AG04449 (cell line): ENCODE measurements around the gene METRN.

ENCODE experiments used
- CTCF ChIA-PET: fragments of 350-600 bp; formaldehyde crosslinking; extraction: SDS; loops from one replicate; lab custom pipeline; 2021; ENCODE audit warnings: antibody characterized with exemption; lab: Yijun Ruan, JAX
- POLR2A ChIA-PET: fragments of 400-600, 350-600 bp; formaldehyde crosslinking; extraction: SDS; loops from one replicate; lab custom pipeline; 2020; ENCODE audit warnings: antibody characterized with exemption, inconsistent platforms; lab: Yijun Ruan, JAX
- DNase-seq: peaks from one replicate; pipeline ENCODE4 v3.0.0-alpha.2; 2010; ENCODE audit warnings: low read depth, low spot score
- H3K4me3 ChIP-seq: 2 replicates; pipeline ENCODE4 v1.5.1; 2011; ENCODE audit warnings: low read depth, mild to moderate bottlenecking, control low read depth, low read length
- TF ChIP-seq, protein P1 (sequence below): IDR thresholded peaks from one replicate; pipeline ENCODE4 v1.5.1; 2011; ENCODE audit warnings: mild to moderate bottlenecking, moderate library complexity, low read length, control low read depth, inconsistent platforms; ENCODE audit not compliant: insufficient read depth; ENCODE audit errors: missing control alignments

Gene METRN

DNA sequence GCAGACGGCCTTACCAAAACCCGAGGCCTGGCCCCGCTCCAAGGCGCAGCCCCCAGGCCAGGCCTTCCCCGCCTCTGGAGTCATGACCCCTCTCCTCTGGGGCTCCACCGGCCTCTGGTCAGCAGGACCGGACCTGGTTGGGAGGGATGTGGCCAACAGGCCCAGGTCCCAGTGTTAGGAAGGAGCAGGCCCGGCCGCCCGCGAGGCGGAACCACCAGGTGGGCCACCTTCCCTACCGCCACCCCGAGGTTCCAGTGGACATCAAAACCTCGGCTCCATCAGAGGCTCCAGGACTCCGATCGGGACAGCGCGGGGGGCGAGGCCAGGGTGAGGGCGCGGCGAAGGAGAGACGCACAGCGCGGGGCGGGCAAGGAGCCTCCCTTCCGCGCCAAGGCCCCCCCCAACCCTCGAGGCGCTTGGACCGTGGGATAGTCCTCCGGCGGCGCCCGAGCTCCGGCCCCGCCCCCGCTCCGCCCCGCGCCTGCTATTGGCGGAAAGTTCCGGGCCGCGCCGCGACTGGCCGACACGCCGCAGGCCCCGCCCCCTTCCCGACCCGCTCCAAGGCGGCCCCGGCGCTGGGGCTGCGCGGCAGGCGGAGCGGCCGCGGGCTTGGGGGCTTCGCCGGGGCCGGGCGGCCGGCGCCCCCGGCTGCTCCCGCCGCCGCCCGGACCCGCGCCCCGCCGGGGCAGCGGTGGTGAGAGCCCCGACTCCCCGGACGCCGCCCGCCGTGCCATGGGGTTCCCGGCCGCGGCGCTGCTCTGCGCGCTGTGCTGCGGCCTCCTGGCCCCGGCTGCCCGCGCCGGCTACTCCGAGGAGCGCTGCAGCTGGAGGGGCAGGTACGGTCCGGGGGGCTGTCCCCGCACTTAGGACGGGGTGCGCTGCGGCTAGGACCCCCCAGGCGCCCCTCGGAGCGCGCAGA lies at the start of gene METRN:
TSS of gene METRN (plus strand) at position 561 of the 919 bp plus-strand sequence. CDS start at position 733, 172 bp downstream.
- H3K4me3 ChIP-seq: peak within 1 kb of the TSS; percentile 65
- CTCF ChIA-PET: interaction anchor here (0.5 to 10.1 kb wide), 11 partner anchors 7 to 385 kb away, joined by 3 to 210 read pairs (median 4); partner anchors contain the start of genes CCDC78, CHTF18, CIAO3 and HAGHL
- POLR2A ChIA-PET: interaction anchor here (1.0 kb wide), 2 partner anchors 9 to 70 kb away, joined by 3 to 4 read pairs; no protein-coding TSS in a partner anchor
- TF ChIP-seq, protein P1, sequence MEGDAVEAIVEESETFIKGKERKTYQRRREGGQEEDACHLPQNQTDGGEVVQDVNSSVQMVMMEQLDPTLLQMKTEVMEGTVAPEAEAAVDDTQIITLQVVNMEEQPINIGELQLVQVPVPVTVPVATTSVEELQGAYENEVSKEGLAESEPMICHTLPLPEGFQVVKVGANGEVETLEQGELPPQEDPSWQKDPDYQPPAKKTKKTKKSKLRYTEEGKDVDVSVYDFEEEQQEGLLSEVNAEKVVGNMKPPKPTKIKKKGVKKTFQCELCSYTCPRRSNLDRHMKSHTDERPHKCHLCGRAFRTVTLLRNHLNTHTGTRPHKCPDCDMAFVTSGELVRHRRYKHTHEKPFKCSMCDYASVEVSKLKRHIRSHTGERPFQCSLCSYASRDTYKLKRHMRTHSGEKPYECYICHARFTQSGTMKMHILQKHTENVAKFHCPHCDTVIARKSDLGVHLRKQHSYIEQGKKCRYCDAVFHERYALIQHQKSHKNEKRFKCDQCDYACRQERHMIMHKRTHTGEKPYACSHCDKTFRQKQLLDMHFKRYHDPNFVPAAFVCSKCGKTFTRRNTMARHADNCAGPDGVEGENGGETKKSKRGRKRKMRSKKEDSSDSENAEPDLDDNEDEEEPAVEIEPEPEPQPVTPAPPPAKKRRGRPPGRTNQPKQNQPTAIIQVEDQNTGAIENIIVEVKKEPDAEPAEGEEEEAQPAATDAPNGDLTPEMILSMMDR: no peak
- DNase-seq: no peak

DNA sequence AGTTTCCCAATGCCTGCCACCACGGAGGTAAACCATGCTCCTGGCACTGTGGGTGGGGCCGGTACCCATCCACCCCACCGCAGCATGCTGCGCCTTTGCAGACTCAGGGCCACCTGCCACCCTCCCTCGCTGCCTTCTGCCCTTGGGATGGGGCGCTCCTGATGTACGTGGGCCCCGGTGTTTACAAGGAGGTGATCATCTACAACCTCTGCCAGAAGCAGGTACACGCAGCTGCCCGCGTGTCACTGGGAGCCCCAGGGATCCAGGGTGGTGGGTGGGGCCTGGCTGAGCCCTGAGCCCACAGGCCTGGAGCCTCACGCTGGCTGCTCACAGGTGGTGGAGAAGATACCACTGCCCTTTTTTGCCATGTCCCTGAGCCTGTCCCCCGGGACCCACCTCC lies 48.3 kb upstream of the METRN start:
- ChIA-PET POLR2A (interaction anchor here (1.5 kb wide), 1 partner anchor 10 kb away, joined by 3 read pairs; no protein-coding TSS in a partner anchor), CTCF (interaction anchor here (1.2 to 2.7 kb wide), 5 partner anchors 15 to 98 kb away, joined by 3 to 13 read pairs (median 8); no protein-coding TSS in a partner anchor)
- TF ChIP-seq, protein P1: no peak
- no peak overlapping the region for H3K4me3 ChIP-seq
- DNase-seq: no peak

DNA sequence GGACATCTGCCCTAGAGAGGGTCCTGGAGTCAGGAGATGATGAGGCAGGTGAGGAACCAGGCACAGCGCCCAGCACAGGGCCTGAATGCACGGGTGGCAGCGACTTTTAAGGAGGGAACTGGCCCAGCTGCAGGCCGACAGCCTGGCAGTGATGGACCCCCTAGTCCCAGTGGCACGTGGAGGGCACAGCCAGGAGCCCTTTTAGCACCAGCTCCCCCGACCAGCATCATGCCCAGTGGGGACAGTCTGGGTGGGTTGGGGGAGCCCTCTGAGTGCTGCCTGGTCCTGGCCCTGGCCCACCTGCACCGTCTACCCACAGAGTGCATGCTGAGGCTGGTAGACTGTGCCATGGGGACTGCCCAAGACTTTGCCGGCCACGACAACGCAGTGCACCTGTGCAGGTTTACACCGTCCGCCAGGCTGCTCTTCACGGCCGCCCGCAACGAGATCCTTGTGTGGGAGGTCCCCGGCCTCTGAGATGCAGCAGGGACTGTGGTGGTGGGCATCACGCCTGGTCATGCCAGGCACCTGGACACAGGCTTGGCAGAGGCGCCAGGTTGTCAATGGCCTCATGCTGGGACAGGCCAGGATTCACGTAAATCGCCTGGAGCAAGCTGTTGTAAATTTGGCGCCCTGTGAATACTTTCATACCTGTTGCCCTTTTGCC lies 47.7 kb upstream of the METRN start:
- H3K4me3 ChIP-seq: no peak overlapping the region
- DNase-seq: no peak
- TF ChIP-seq, protein P1: no peak
- ChIA-PET POLR2A (interaction anchor here (1.0 to 1.5 kb wide), 2 partner anchors 9 to 41 kb away, joined by 3 to 4 read pairs; no protein-coding TSS in a partner anchor), CTCF (interaction anchor here (0.6 to 2.7 kb wide), 26 partner anchors 8 to 127 kb away, joined by 3 to 21 read pairs (median 4); partner anchors contain the start of genes CHTF18, RHBDL1, STUB1 and WDR90)

DNA sequence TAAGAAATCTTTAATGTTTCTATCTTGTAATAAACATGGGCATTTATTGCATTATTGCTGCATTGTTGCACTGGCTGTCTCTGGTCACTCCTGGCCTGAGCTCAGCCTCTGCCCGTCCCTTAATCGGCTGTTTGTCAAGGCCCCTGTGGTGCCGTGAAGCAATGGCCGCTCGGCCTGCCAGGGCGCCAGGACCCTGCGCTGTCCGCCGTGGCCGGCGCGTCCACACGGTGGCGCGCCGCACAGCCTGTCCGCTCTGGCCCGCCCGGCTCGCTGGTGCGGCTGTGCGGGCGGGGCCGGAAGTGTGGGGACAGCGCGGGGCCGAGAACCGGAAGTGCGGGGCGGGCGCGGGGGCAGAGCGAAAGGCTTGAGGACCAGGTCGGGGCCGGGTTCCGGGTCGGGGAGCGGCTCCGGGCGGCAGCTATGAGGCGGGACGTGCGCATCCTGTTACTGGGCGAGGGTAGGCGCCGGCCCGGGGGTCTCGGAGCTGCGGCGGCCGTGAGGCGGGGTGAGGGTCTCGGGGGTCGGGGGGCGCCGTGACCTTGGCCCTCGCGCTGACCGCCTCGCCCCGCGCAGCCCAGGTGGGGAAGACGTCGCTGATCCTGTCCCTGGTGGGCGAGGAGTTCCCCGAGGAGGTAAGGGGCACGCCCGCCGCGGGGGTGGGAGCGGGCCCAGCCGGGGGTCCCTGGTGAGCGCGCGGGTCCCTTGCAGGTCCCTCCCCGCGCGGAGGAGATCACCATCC lies 47.0 kb upstream of the METRN start, which contains the start of gene RHOT2:
TSS of gene RHOT2 (plus strand) at position 353 of the 739 bp plus-strand sequence. CDS start at position 421, 68 bp downstream.
- H3K4me3 ChIP-seq: peak within 1 kb of the TSS; percentile 85
- ChIA-PET CTCF (interaction anchor here (0.6 to 2.7 kb wide), 28 partner anchors 8 to 129 kb away, joined by 3 to 21 read pairs (median 4); partner anchors contain the start of genes CHTF18, RHBDL1, STUB1 and WDR90), POLR2A (interaction anchor here (1.0 to 1.9 kb wide), 3 partner anchors 8 to 41 kb away, joined by 3 to 6 read pairs (median 4); no protein-coding TSS in a partner anchor)
- TF ChIP-seq, protein P1: peak; percentile 81
- no peak for DNase-seq

DNA sequence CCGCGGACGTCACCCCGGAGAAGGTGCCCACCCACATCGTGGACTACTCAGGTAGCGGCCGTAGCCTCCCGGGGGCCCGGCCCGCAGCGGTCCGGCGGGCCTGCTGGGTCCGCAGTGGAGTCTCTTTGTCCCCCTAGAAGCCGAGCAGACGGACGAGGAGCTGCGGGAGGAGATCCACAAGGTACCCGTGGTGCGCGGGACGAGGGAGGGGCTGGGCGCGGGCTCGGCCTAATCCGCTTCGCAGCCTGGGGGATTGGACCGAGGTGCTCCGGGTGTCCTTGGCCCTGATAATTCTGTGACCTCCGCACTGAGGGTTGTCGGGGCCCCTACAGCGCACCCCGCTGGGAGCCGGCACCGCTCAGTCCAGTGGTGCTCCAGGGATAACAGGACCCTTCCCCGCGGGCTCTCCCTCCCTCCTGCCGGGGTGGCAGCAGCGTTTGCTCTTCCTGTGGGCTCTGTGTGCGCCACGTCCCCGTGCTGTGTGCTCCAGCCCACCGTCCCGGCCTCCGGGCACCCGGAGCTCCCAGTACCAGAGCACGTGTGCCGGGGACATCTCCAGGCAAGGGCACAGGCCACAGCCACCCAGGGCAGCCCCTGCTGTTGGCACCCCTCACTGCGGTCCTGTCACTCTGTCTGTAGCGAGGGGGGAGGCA lies 46.3 kb upstream of the METRN start:
- H3K4me3 ChIP-seq: peak overlapping the region; percentile 85
- CTCF ChIA-PET: interaction anchor here (0.7 to 2.7 kb wide), 12 partner anchors 7 to 130 kb away, joined by 3 to 13 read pairs (median 8); partner anchors contain the start of gene RHBDL1
- TF ChIP-seq, protein P1: no peak
- POLR2A ChIA-PET: interaction anchor here (1.0 to 1.9 kb wide), 2 partner anchors 10 to 42 kb away, joined by 4 to 6 read pairs; no protein-coding TSS in a partner anchor
- no peak for DNase-seq
